Measurements from ENCODE around the gene UNK.
"Not testable (repeated sequence)": the region's sequence is repeated elsewhere in the genome, so short reads cannot be mapped to it uniquely, and the experiment has no call there.

Gene UNK

DNA sequence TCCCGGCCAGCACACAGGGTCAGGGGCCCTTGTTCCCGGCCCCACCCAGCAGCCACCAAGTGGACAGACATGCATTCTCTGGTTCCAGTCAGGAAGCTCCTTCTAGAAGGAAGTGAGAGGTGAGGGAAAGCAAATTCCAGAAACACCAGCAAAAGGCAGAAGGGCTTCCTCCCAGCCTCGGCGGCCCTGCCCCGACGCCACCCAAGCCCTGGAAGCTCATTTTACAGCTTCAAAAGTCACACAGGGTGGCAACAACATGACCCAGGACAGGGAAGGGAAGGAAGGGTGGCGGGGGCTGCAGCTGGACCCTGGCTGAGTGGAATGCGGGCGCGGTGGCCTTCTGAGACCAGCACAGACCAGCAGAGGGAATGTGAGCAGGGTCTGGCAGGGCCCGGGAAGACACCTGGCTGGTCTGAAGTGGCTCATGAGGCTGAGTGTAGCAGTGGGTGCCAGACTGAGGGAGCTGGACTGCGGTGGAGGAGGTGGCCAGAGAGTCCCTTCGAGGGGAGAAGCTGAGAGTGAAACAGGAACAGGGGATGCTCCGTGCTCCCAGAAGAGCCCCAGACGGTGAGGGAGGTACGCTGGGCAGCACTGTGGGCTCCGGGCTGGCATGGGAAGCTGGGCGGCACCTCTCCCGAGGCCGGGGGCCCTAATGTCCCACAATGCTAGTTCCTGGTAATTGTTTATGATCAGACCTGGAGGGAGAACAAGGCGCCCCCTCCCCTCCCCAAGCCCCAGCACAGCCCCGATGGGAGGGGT is 61.5 kb downstream of the UNK start:
- no peak for FAIRE-seq

DNA sequence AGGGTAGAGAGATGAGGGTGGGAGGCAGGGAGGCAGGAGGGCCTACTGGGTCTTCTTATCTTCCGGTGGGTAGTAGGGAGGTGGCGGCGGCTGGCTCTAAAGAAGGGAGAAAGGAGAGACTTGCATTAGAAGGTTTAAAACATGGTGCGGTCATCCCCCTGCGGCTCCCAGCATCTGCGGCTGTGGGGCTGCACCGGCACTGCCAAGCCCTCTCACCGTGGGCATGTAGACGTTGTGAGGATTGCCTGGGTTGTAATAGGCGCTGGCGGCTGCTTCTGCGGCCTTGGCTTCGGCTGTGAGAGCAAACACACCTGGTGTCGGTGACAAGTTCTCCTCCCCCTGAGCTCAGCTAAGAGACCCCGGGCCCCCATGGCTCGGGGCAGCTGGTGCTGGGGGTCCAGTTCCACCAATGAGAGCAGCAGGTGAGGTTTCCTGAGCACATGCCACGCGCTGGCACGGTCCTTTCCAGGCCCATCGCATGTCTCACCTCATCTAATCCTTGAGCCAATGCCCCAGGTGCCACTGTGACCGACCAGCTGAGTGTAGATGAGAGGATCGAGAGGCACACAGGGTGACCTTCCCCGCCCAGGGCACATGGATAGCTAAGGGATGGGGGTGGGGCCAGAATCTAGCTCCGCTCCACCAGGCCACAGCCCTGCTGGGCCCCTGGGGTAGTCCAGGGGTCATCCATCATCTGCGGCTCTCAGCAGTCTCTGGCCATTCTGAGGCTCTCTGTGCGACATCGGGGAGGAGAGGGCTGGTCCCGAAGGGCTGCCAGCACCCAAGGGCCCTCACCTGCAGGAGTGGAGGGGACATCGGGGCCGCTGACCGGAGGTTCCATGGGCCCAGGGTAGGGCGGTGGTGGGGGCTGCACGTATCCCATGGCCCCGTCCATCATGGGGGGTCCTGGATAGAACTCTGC is 62.3 kb downstream of the UNK start:
- FAIRE-seq (no peak), DNase-seq (ENCODE audit: insufficient read length, low spot score) (no peak)

More for the DNA sequence above, 61.5 kb downstream of the UNK start:
- DNase-seq (ENCODE audit: insufficient read length, low spot score), result no peak

DNA sequence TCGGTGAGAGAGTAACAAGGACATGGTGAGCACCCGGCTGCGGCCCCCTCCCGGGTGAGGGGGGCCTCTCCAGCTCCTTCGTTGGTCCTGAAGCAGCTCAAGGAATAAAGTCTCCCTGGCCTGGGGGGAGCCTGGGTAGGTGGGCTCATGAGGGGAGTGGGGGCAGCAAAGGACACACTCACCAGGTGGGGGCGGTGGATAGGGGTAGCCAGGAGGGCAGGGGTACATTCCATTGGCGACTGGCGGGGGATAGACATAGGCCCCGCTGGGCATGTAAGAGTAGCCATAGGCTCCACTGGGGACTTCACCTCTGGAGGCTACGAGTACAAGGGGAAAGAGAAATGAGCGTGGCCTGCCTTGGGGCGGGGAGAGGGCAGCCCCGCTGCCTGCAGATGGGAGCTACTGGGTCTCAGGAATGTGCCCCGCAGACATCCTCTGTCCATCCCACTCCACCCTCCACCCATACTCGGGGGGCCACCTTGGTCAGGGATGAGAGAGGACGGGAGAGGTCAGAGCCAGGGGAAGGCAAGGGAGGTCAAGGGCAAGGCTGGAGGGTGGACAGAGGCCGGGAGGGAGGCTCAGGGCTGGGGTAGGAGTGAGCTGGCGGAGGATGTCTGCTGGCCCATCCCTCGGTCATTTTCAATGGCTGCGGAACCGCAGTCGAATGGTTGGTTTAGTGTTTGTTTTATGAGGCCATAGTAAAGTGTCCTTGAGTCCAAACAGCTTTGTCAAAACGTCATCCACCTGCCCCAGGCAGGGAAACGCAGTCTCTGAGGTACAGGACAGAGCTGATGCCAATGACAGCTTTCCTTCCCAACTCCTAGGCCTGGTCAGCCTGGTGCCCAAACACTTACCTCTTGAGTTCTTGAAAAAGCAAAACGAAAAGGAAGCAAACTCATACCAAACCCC is 63.3 kb downstream of the UNK start:
- no peak for FAIRE-seq
- DNase-seq (ENCODE audit: insufficient read length, low spot score), result no peak

DNA sequence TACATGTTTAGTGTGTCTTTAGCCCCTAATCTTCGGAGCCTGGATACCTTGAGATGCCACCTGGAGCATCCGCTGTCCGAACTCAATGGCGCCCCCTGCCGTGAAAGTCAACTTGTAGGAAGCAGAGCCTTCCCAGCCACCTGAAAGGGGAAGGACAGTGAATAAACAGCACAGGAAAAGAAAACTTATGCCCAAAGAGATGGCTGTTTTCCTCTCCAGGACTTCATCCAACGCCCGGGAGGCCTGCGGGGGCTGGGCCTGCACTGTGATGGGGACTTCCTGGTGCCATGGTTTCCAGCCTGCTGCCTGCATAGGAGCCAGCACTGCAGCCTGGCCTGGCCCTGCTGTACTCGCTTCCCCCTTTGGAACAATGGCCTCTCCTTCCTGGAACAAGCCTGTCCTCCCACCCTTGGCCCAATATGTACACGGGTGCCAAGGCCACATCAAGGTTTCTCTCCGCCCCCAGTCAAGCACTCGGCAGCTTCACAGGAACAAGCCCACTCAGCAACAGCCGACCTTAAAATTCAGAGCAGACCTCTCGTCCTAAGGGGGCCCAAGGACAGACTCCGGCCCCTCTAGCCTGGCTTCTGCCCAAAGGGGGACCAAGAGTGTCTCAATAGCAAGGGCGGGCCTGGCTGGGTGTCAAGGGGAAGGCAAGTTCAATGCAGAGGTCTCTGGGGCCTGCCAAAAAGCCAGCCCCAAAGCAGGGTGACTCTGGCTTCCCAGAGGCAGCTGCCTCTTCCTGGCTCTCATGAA is 64.1 kb downstream of the UNK start:
- FAIRE-seq (no peak), DNase-seq (ENCODE audit: insufficient read length, low spot score) (no peak)

DNA sequence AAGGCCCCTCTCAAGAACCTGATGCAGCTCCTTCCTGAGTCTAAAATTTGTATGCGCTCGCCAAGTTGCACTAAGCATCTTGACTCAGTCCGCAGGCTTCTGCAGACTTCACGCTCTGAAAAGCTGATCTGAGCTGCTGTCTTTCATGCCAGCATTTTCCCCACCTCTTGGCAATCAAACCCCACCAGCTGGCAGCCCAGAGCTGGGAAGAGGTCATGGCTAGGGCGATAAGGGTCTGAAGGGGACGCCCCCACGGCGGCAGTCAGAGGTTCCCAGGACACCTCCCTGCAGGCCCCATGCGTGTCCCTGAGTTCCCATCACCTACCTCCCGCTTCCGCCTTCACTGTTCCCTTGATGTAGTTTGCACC is 64.7 kb downstream of the UNK start:
- no peak for FAIRE-seq
- DNase-seq (ENCODE audit: insufficient read length, low spot score), result no peak

DNA sequence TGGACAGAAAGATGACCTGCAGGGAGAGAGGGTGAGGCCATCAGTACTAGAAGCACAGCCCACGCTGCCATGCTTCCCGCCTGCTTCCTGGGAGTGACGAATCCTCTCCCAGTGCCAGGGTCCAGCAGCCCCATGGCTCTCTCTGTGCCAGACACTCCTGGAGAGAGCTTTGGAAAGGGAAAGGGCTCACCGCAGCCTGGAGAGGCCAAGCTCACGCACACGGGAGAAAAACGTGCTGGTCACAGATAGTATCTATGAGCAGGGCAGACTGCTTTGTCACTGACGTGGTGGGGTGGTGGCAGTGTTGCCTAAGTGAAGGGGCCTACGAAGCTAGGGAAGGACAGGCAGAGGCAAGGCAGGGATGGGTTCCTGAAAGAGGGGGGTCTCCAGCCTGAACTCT is 65.1 kb downstream of the UNK start:
- DNase-seq (ENCODE audit: insufficient read length, low spot score) (no peak), FAIRE-seq (no peak)

DNA sequence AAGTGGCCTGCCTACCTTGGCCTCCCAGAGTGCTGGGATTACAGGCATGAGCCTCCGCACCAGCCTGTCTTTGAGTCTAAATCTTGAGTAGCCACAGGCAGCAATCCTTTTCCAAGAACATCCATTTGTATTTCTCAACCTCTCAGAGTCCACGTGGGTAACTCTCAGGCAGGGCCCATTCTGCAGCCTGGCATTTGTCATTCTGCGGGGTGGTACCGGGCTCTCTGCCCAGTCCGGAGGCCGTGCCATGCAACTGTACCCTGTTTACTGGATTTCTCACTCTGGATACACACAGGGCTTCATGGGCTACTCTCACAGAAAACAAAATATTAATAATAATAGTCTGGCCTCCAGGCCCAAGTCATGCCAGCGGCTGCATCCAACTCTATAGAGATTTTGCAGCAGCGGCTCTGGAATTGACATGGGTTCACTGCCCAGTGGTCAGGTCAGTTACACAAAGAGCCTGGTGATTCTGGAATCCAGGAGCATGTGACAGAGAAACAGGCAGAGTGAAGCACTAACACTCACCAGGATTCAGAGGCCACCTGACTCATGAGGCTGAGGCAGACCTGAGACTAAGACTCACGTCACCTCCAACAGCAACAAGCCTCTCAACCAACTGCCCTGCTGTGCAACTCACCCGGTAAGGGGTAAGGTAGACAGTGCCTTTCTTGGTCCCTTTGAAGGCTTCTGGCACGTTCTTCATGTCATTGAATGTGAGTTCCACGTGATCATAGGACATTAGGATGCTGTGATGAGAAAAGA is 66.5 kb downstream of the UNK start:
- DNase-seq (ENCODE audit: insufficient read length, low spot score), result no peak
- FAIRE-seq, result no peak

DNA sequence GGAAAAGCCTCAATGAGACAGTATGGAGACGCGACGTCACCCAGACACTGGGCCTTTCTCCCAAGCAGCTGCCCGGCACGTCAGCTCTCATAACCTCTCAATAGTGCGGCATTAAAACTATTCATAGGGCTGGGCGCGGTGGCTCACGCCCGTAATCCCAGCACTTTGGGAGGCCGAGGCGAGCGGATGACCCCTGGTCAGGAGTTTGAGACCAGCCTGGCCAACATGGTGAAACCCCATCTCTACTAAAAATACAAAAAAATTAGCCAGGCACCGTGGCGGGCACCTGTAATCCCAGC is 67.0 kb downstream of the UNK start:
- not testable (repeated sequence) for FAIRE-seq; DNase-seq (ENCODE audit: insufficient read length, low spot score)

DNA sequence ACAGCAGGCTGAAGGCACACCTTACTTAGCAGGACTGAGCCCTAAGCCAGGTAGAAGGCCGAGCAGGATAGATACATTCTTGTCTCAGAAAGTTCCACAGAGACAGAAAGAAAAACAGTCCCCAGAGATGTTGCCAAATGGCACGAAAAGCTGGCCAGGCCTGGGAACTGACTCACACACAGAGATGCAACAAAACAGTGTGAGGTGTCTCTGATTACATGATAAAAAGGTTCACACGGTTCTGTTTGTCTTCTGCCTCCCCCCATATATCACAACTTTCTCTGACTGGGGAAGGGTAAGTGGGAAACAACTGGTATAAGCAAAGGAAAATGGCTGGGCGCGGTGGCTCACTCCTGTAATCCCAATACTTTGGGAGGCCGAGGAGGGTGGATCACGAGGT is 68.8 kb downstream of the UNK start:
- DNase-seq (ENCODE audit: insufficient read length, low spot score), result no peak
- no peak for FAIRE-seq

DNA sequence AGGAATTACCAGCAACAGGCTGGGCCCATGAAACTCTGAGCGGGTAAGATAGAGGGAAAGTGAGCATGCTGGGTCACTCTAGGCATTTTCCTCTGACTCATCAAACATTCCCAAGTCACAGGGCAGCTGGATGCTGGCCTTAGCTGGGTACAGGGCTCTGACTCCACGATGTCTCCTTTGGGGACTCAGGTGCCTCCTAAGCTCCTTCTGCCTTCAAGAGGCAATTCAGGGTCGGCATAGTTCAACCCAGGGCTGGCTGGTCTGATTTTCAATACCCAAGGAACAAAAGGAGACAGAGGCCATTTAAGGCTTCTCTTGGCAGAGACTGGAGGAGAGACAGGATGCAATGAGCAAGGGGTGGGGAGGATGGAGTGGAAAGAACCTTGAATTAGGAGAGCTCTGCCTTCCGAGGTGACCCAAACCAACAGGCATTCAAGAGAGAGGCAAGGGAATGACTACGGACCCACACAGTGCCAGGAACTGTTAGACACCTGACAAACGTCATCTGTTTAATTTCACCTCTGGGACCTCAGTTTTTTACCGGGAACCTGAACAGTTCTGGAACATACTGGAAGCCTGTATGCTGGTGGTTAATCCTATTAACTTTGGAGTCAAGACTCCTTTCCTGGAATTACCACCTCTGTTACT is 69.6 kb downstream of the UNK start:
- peak; percentile 77 for DNase-seq (ENCODE audit: insufficient read length, low spot score)

DNA sequence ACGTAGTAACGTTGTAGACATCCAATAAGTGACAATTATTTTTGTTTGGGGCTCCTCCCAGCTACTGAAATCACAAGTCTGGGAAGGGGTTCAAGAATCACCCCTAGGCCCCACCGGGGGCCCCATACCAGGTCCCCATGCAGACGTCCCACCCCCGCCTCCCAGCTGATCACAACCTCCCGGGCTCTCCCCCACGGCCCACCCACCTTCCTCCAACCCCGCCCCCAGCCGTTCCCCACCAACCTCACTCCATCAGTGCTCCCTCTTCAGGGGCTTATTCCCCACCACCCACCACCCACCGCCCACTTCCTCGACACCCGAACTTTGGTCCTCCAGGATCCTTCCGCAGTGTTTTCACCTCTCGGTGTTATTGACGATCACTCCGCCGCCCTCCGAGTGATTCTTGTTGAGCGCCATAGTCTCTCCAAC is 70.3 kb downstream of the UNK start:
- DNase-seq (ENCODE audit: insufficient read length, low spot score), result peak; percentile 45
- no peak for FAIRE-seq

More for the DNA sequence above, 69.6 kb downstream of the UNK start:
- no peak for FAIRE-seq

DNA sequence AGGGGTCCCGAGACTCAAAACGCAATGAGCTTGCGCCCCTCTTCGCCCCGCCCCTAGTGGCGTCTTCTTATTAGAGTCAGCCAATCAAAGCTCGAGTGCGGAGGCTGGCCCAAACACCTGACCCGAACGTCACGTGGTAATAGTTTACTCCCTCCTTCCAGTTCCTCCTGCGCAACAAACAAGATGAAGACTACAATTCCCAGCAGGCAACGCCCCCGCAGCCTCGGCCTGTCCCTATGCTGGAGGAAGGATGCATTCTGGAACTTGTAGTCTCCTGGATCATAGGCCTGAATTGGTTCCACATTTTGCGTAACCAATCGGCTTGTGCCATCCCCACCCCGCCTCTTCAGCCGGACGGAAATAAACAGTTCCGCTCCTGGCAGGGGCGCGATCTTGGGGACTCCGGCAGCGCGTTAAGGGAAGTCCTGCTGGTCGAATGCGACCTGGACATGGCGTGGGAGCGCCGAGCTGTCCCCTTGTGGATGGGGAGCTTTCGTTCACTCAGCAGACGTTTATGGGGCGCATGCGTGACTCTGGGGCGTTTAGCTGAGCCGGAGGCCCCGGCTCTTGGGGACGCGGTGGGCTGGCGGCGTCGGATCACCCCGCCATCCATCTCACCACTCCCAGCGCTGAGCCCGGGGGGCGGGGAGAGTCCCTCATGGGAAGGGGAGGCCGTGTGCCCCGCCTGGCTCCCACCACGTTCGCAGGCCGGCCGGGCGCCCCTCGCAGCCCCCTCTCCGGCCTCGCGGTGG is 70.9 kb downstream of the UNK start, which contains the start of gene WBP2:
Gene WBP2 (minus strand): TSS at position 26 of the 752 bp plus-strand sequence. CDS start 38 bp downstream, outside the sequence.
- peak; percentile 97 for FAIRE-seq

DNA sequence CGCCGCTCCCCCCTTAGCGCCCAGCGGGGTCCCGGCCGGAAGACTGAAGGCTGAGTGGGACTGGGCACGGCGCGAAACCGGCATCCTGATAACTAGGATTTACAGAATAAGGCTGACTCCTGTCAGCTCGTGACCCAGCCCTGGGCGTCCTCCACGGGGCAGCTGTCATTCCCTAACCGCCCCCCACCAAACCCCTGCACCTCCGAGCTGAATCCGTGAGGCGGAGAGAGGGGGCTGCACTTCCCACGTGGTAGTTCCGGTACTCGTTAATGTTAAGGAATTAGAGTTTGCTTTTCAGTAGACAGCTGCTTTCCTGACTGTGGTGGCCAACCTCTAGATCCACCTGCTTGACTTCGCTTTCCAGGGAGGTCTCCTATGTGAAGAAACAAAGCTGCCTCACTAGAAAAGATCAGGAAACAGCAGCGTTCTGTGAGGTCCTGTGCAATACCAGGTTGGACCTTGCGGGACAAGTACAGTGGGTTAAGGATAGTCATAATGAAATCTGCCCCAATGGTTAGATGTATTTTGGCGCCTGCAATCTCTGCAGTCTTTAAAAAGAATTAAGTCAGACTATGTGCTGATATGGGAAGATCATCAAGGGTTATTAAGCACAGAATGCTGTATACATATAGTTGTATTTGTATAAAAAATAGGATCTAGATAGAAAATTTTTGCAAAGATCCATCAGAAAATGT is 71.6 kb downstream of the UNK start:
- FAIRE-seq (no peak), DNase-seq (ENCODE audit: insufficient read length, low spot score) (peak; percentile 71)

More for the DNA sequence above, 70.9 kb downstream of the UNK start, which contains the start of gene WBP2:
- peak; percentile 100 for DNase-seq (ENCODE audit: insufficient read length, low spot score)

DNA sequence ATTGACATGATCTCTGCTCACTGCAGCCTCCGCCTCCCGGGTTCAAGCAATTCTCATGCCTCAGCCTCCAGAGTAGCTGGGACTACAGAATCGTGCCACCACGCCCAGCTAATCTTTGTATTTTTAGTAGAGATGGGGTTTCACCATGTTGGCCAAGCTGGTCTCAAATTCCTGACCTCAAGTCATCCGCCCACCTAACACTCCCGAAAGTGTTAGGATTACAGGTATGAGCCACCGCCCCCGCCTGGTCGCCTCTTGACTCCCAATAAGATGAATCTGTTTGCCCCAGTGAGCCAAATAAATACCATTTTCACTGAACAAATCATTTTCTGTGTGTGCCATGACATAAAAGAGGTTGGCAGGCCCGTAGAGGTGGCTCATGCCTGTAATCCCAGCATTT is 74.8 kb downstream of the UNK start:
- not testable (repeated sequence) for FAIRE-seq; DNase-seq (ENCODE audit: insufficient read length, low spot score)

DNA sequence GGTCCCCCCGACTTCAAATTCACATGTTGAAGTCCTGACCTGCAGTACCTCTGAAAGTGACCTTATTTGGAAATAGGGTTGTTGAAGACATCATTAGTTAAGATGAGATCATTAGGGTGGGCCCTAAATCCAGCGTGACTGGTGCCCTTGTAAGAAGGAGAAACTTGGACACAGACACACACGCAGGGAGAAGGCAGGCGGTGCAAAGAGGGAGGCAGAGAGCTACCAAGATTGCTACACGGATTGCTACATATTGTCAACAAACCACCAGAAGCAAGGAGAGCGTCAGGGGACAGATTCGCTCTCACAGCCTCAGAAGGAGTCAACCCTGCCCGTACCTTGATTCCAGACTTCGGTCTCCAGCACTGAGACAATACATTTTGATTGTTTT is 77.3 kb downstream of the UNK start:
- FAIRE-seq (no peak), DNase-seq (ENCODE audit: insufficient read length, low spot score) (no peak)

DNA sequence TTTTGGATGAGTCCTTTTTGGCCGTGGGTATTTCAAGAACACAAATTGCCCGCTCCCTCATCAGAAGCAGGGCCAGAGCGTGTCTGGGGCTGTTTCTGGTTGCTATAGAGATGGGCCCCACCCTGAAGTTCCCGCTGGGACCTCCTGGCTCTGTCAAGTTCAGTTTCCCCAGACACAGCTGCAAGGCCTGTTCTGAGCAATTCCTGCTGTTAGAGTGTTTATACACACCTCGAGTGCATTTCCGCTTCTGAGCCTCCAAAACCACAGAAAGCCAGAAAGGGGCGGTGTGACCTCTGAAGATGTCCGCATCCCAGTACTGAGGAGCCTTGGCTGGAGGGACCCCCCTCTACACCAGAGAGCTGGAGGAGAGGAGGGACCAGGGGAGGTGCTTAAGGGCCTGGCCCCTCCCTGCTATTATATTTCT is 79.9 kb downstream of the UNK start:
- FAIRE-seq (no peak), DNase-seq (ENCODE audit: insufficient read length, low spot score) (no peak)

- DNase-seq (ENCODE audit: insufficient read length, low spot score); FAIRE-seq: not testable (repeated sequence)
These were observed 80.3 kb downstream of the UNK start for GRCh38 chr17:75864887-75865286.

All from HTR-8/SVneo (cell line).